ENCODE measurements around the gene PRKAG2. TPM values are rescaled to one million over a fixed set of nuclear protein-coding genes. Genes with fewer than 3 reads are reported as not detected.
"Not testable (repeated sequence)": the region's sequence is repeated elsewhere in the genome, so short reads cannot be mapped to it uniquely, and the experiment has no call there.

Gene PRKAG2
- total RNA-seq, 4 donors from 2014 or later, result 7.5 to 14.3 (median 12.2) TPM

DNA sequence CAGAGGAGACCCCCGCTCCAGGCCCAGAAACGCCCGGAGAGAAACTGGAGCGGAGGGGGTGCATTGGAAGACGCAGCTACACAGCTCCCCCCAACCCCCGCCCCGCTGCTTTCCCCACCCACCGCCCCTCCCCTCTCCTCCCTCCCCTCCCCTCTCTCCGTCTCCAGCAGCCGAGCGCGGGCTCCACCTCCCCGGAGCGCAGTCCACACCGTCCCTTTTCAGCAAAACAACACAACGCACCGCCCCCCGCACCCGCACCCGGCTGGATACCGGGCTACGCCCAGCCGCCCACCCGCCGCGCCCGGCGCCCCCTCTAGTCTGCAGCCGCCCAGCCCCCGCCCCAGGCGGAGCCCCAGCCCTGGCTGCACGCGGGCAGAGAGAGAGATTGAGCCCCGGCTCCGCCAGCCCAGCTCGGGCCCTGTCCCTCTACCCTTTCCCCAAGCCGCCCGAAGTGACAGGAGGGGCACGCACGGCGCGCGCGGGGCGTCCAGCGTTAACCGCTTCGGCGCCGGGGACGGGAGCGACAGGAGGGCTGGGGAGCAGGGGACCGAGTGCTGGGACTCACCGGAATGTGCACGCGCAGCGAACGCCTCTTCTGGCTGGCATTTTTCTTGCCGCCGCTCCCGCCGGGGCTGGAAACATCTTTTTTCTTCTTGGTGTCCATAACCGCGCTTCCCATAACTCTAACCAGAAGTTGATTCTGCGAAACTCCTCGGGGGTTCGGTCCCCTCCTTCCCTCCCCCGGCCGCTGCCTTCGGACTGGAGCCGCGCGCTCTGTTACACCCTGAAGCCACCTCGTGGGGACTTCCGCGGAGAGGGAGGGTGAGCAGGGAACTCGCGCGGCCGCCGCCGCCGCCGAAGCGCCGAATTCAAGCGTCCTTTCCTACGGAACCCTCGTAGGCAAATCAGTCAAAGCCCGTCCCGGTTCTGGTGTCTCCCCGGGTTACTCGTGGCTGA is 695 bp downstream of the PRKAG2 start:
- WGBS, 2 donors, result 0% methylated on average over 49 to 64 of the region's 93 CpGs
- peak; percentile 88 to 97 for DNase-seq (ENCODE audit: low spot score in 2 of 2)

GRCh38 chr7:151874479-151874878 is 2.4 kb downstream of the PRKAG2 start:
- intact Hi-C loops (cut with DNase I; ENCODE audit: low total_unique reads); H3K4me3 ChIP-seq (ENCODE audit: low read depth, poor library complexity, severe bottlenecking); DNase-seq (ENCODE audit: low spot score in 2 of 2): not testable (repeated sequence)
- WGBS, 2 donors, result 66 to 76% methylated on average over 4 of the region's 4 CpGs

More for the DNA sequence above, 695 bp downstream of the PRKAG2 start:
- intact Hi-C loops (cut with DNase I; ENCODE audit: low total_unique reads), result no loop called here
- H3K4me3 ChIP-seq (ENCODE audit: low read depth, poor library complexity, severe bottlenecking), result peak overlapping the region; percentile 93
- TF ChIP-seq POLR2A (IDR thresholded peaks at IDR 0.05), result no peak
- TF ChIP-seq, protein P1, sequence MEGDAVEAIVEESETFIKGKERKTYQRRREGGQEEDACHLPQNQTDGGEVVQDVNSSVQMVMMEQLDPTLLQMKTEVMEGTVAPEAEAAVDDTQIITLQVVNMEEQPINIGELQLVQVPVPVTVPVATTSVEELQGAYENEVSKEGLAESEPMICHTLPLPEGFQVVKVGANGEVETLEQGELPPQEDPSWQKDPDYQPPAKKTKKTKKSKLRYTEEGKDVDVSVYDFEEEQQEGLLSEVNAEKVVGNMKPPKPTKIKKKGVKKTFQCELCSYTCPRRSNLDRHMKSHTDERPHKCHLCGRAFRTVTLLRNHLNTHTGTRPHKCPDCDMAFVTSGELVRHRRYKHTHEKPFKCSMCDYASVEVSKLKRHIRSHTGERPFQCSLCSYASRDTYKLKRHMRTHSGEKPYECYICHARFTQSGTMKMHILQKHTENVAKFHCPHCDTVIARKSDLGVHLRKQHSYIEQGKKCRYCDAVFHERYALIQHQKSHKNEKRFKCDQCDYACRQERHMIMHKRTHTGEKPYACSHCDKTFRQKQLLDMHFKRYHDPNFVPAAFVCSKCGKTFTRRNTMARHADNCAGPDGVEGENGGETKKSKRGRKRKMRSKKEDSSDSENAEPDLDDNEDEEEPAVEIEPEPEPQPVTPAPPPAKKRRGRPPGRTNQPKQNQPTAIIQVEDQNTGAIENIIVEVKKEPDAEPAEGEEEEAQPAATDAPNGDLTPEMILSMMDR (IDR thresholded peaks at IDR 0.05), result no peak

DNA sequence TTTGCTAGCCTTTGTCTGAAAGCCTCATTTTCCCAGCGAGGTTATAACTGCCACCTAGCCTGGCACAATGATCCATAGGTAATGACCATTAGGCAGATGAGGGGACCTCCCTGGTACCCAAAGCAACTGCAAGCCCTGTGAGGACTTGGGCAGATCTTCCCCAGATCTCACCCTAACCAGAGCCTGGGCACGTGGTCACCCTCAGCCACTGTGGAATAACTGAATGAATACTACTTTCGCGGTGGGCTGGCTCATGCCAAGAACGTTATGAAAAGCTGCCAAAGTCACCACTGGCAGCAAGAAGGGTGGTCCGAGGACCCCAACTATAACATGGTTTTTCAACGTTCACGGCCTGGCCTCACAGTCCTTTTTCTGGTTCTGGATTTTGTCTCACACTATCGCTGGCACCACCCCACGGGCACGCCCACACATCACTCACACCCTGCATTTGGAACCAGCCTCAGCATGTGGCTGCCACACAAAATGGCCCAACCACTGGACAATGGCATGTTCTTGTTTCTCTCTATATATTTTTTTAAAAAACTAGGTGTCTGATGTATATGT is 3.4 kb downstream of the PRKAG2 start:
- DNase-seq (ENCODE audit: low spot score in 2 of 2), result no peak
- H3K4me3 ChIP-seq (ENCODE audit: low read depth, poor library complexity, severe bottlenecking), result no peak overlapping the region
- WGBS, 2 donors, result 46 to 48% methylated on average over 11 of the region's 11 CpGs
- TF ChIP-seq, protein P1 (IDR thresholded peaks at IDR 0.05), result no peak
- TF ChIP-seq POLR2A (IDR thresholded peaks at IDR 0.05), result no peak
- intact Hi-C loops (cut with DNase I; ENCODE audit: low total_unique reads), result no loop called here

DNA sequence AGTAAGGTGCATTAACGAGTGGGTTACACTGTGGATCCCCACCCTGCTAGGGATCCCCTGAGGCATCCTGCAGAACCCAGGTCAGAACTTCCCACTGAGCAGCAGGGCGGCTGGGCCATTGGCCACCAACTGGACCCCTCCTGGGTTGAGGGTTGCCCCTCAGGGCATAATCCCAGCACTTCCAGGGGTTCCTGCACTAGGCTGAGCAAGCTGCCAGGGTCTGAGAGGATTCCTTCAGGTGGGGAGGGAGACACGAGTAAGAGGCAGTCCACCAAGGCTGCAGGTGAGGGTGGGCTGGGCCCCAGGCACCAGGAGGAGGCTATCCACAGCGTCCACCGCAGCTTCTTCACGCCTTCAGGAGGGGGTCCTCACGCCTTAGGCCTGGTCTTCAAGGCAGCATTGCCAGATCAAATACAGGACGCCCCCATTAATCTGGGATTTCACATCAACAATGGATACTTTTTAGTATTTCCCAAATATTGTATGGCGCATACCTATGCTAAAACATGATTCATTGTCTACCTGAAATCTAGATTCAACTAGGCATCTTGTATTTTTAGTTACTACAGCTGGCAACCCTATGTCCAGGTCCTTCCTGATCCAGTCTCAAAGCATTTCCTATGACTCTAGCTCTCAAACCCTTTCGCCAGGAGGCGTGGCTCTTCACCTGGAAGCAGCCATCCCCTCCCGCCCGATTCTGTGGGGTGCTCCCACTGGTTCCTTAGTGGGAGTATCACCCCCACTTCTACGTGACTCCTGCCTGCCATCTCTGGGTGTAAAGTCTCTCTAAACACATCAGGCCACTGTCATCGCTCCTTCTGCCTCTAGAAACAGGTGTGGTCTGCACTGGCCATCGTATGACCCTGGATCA is 4.1 kb downstream of the PRKAG2 start:
- WGBS, 2 donors, result 91 to 92% methylated on average over 16 of the region's 16 CpGs
- intact Hi-C loops (cut with DNase I; ENCODE audit: low total_unique reads), result no loop called here
- DNase-seq (ENCODE audit: low spot score in 2 of 2), result no peak
- TF ChIP-seq, protein P1 (IDR thresholded peaks at IDR 0.05), result no peak
- TF ChIP-seq POLR2A (IDR thresholded peaks at IDR 0.05), result no peak
- H3K4me3 ChIP-seq (ENCODE audit: low read depth, poor library complexity, severe bottlenecking), result no peak overlapping the region

DNA sequence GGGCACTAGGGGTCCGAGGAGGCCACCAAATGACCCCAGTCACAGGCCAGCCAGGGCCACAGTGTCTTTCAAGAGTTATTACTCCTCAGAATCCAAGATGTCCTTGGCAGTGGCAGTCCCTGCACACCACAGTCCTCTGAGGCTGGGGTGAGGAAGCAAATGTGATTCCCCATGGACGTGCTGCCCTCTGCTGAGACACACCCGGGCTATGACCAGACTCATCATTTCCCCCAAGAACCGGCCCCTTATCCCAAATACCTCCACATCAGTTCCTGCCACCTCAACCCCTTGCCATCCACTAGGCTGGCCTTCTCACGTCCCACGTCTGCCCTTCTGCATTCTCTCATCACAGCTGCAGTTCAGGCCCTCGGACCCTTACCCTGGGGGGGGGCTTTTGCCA is 5.0 kb downstream of the PRKAG2 start:
- intact Hi-C loops (cut with DNase I; ENCODE audit: low total_unique reads), result no loop called here
- no peak overlapping the region for H3K4me3 ChIP-seq (ENCODE audit: low read depth, poor library complexity, severe bottlenecking)
- TF ChIP-seq, protein P1 (IDR thresholded peaks at IDR 0.05), result no peak
- DNase-seq (ENCODE audit: low spot score in 2 of 2), result no peak
- 82% methylated on average over 7 of the region's 7 CpGs for WGBS, 2 donors

Measured in lower leg skin (tissue), 4 donors.